LoVo (cell line): ENCODE data around the gene MYH6.

ENCODE experiments used
- DNase-seq: peaks from one replicate; pipeline ENCODE4 v3.0.0-alpha.2; 2016; ENCODE audit warnings: low spot score

MYH6 gene

GRCh38 chr14:23355871-23356435 lies 52.1 kb downstream of the MYH6 start:
- no peak for DNase-seq

- no peak for DNase-seq
Observed at GRCh38 chr14:23354990-23355389, 53.1 kb downstream of the MYH6 start.

GRCh38 chr14:23353433-23353780 lies 54.7 kb downstream of the MYH6 start:
- DNase-seq = no peak

- DNase-seq = no peak
Observed at GRCh38 chr14:23352506-23353432, 55.3 kb downstream of the MYH6 start, which contains the start of gene SLC22A17. TSS of gene SLC22A17 (minus strand) at chr14:23352887.

- no peak for DNase-seq
Observed at GRCh38 chr14:23351681-23352505, 56.2 kb downstream of the MYH6 start.

- DNase-seq = no peak
Observed at GRCh38 chr14:23349156-23349845, 58.8 kb downstream of the MYH6 start.

- DNase-seq = no peak
Observed at GRCh38 chr14:23348297-23348655, 59.8 kb downstream of the MYH6 start.

- no peak for DNase-seq
Observed at GRCh38 chr14:23347406-23348296, 60.4 kb downstream of the MYH6 start.

GRCh38 chr14:23346693-23347405 lies 61.2 kb downstream of the MYH6 start:
- no peak for DNase-seq

GRCh38 chr14:23345987-23346692 lies 61.9 kb downstream of the MYH6 start:
- no peak for DNase-seq

- no peak for DNase-seq
Observed at GRCh38 chr14:23344481-23344880, 63.6 kb downstream of the MYH6 start.

GRCh38 chr14:23339506-23340268 lies 68.4 kb downstream of the MYH6 start:
- DNase-seq = no peak

- DNase-seq = no peak
Observed at GRCh38 chr14:23335623-23336022, 72.5 kb downstream of the MYH6 start.
